Measurements from ENCODE around the gene VEZF1.

VEZF1 gene

DNA sequence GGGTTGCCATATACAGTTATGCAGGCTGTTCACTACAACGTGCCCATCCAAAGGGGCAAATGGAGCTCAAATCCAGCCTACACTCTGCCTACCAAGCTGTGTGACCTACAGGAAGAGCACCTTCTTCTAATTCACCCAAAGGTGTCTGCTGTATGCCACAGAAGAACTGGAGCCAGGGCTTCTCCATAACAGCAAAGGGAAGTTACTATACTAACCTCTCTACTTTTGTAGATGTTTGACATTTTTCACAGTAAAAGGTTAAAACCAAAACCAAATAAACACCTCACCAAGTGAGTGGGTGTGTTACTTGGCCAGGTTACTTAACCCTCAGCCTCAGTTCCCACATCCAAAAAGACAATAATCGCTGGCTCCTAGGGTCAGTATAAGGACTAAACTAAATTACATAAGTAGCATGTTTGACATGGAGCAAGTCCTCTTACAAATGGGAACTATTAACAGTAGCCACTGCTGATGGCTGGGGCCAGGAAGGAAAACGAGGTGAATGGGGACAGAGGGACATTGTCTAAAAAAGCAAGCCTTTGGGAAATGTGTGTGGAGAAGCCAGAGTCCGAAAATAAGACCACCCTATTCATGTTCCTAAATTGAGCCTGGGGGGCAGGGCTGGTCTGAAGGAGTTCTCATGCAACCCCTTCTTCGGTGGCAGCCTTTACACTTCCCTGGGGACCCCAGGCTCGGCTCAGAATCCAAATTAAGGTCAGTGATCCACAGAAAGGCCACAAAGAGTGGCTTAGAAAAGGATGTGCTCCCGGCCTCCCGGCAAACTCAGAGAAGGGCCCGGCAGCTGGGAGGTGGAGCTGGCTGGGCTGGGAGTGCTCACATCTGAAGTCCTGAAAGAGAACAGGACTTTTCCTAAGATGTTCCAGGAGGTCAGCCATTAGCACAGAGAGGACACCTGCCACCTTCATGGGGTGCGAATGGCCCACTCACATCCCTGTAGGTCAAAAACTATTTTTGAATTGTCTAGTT, 46.4 kb downstream of the VEZF1 start:
- Histone ChIP-seq H3K4me1 (no peaks in the 10 kb centered on the region; the same call in 1 of the 2 replicates), H3K9me3 (no peaks in the 10 kb centered on the region)

DNA sequence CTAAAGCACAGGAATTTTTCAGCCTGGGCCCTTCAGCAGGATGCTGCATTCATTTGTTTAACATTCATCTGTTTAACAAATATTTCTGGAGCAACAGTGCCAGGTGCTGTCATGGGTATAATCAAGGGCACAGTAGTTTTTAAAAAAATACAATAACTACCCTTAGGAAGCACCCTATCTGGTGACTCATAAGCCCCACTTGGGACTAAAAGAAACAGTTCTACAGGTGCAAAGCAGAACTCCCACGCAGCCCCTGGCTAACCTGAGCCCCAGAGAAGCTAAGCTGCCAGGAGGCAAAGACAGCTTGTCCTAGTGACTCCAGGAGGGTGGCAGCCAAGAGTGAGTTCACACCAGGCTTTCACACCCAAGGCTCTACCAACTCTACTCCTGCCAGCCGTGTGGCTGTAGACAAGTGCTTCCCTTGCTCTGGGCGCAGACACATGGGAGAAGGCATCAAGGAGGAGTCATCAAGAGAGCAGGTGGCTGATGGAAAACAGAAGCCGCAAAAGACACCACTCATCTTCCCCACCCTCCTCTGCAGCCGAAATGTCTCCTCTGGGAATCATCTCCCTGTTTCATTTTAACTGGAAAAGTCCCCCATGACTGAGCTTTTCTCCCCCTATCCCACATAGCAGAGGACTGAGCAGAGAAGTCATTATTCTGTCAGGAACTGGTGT, 47.3 kb downstream of the VEZF1 start:
- no peaks in the 10 kb centered on the region for H3K36me3 ChIP-seq
- H3K4me1 ChIP-seq = no peaks in the 10 kb centered on the region; the same call in 1 of the 2 replicates
- H3K9me3 ChIP-seq = no peaks in the 10 kb centered on the region
- no peaks in the 10 kb centered on the region for H3K27me3 ChIP-seq
- TF ChIP-seq CTCF (IDR thresholded peaks at IDR 0.05; ENCODE audit: low read depth, low read length) = no peak
- peak; percentile 22 for DNase-seq
- no peak overlapping the region for H3K4me3 ChIP-seq (ENCODE audit: low read depth, low read length)

More for the DNA sequence above, 46.4 kb downstream of the VEZF1 start:
- no peaks in the 10 kb centered on the region for H3K36me3 ChIP-seq
- DNase-seq = no peak
- H3K27me3 ChIP-seq = no peaks in the 10 kb centered on the region
- TF ChIP-seq CTCF (IDR thresholded peaks at IDR 0.05; ENCODE audit: low read depth, low read length) = no peak
- H3K4me3 ChIP-seq (ENCODE audit: low read depth, low read length) = no peak overlapping the region

GRCh38 chr17:57940231-57940630, 47.8 kb downstream of the VEZF1 start:
- H3K4me3 ChIP-seq (ENCODE audit: low read depth, low read length) = no peak overlapping the region
- H3K27me3 ChIP-seq = no peaks in the 10 kb centered on the region
- no peak for TF ChIP-seq CTCF (IDR thresholded peaks at IDR 0.05; ENCODE audit: low read depth, low read length)
- H3K4me1 ChIP-seq = no peaks in the 10 kb centered on the region; the same call in 1 of the 2 replicates
- DNase-seq = no peak
- no peaks in the 10 kb centered on the region for H3K36me3 ChIP-seq
- no peaks in the 10 kb centered on the region for H3K9me3 ChIP-seq

DNA sequence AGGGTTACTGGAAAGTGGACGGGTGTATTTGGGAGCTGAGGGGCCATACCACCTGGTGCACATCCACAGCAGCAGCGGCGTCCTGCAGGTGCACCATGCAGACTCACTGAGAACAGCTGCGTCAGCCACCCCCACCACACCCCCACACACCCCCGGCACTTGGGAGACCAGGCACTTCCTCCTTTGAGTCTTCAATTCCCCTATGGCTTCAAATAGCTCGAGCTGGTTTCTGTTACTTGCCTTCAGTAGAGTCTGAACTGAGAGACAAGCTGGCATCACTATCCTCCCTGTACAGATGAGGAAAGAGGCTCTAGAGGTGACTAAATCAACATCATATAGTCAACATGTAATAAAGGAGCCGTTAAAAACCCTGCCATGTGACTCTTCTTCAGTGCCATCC, 48.3 kb downstream of the VEZF1 start:
- Histone ChIP-seq H3K36me3 (no peaks in the 10 kb centered on the region), H3K4me3 (ENCODE audit: low read depth, low read length) (no peak overlapping the region), H3K9me3 (no peaks in the 10 kb centered on the region), H3K27me3 (no peaks in the 10 kb centered on the region), H3K4me1 (no peaks in the 10 kb centered on the region; the same call in 1 of the 2 replicates)
- DNase-seq = no peak
- TF ChIP-seq CTCF (IDR thresholded peaks at IDR 0.05; ENCODE audit: low read depth, low read length) = no peak

DNA sequence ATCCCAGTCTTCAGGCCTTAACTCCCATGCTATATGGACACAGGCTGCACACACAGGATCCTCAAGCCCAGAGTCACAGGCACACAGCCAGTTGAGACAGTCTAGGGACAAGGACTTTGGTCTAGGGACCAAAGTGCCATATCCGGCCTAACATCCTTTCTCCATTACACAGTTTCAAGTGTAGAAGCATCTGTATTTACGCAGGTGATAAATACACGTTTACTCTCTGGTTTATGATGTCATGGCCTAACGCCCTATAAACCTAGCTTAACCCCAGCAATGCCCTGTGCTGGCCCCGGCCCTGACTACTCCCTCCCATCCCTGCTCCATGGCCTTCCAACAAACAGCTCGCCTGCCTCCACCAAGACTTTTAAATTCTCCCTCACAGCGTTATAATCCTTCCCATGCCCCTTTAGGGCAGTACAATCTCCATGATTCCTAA, 50.0 kb downstream of the VEZF1 start:
- Histone ChIP-seq H3K36me3 (no peaks in the 10 kb centered on the region), H3K4me1 (no peaks in the 10 kb centered on the region; the same call in 1 of the 2 replicates), H3K4me3 (ENCODE audit: low read depth, low read length) (no peak overlapping the region), H3K27me3 (no peaks in the 10 kb centered on the region), H3K9me3 (no peaks in the 10 kb centered on the region)
- no peak for TF ChIP-seq CTCF (IDR thresholded peaks at IDR 0.05; ENCODE audit: low read depth, low read length)
- no peak for DNase-seq
